Measurements from ENCODE around the gene PPAN.

The PPAN gene

DNA sequence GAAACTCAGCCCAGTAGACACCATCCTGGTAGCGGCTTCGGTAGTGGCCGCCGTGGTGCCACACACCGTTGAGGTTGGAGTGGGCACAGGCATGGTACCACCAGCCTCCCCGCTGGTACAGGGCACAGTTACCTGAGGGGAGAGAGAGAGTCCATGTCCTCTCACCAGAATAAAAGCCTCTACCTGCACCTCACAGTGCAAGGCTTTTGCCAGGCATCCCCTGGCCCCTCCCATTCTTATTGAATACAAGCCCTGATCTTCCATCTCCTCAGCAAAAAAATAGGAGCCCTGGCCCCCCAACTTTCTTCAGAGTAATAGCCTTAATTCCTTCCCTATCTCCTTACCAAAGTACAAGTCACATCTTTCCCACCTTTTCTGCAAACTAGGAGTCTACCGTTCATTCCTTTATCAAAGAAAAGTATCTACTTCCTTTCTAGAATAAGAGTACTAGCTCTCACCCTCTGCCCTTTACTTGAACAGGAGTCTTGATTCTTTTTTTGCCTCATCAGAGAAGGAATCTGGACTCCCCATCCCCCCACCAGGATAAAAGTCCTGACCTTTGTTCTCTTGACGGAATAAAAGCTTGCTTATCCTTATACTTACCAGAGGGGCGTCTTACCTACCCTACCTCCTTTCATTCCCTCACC lies 13.4 kb upstream of the PPAN start:
- DNase-seq, result no peak

DNA sequence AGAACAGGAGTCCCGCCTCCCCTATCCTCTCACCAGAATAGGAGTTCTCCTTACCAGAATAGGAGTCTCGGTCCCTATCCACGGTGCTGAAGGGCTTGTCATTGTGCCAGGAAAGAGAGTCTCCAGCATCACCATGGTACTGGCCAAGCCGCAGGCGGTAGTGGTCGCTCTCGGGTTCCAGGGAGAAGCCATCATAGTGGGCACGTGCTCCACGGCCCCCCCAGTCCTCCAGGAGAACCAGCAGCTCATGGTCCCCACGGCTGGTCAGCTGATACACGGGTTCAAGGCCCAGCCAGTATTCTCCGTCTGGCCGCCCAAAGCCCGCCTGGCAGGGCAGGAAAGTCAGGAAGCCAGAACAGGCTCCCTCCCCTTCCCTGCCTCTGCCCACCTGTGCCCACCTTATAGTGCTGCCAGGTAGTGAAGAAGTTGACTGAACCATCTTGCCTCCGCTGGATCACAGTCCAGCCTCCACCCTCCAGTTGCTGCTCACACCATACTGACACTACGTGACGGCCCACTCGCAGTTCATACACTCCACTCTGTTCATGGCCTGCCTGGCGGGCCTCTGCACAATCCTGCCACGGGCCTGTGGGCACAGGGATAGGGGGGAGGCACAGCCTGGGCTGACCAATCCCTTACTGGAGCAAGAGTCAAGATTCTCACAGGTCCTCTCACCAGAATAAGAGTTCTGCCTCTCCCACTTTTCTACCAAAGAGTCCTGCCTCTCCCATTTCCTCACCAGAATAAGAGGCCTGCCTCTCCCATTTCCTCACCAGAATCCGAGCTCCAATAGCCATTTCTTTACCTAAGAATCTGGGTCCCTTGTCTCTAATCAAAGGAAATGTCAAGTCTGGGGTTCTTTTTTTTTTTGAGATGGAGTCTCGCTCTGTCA lies 12.6 kb upstream of the PPAN start:
- DNase-seq, result peak; percentile 49

- DNase-seq, result no peak
Measured at GRCh38 chr19:10095622-10095947, 10.6 kb upstream of the PPAN start.

GRCh38 chr19:10095948-10096614 lies 10.1 kb upstream of the PPAN start:
- DNase-seq, result peak; percentile 95

- DNase-seq, result no peak
Measured at GRCh38 chr19:10096615-10096963, 9.6 kb upstream of the PPAN start.

- no peak for DNase-seq
Measured at GRCh38 chr19:10100163-10100785, 5.9 kb upstream of the PPAN start.

- peak; percentile 62 for DNase-seq
Measured at GRCh38 chr19:10102787-10103236, 3.4 kb upstream of the PPAN start.

- no peak for DNase-seq
Measured at GRCh38 chr19:10104130-10104513, 2.0 kb upstream of the PPAN start.

DNA sequence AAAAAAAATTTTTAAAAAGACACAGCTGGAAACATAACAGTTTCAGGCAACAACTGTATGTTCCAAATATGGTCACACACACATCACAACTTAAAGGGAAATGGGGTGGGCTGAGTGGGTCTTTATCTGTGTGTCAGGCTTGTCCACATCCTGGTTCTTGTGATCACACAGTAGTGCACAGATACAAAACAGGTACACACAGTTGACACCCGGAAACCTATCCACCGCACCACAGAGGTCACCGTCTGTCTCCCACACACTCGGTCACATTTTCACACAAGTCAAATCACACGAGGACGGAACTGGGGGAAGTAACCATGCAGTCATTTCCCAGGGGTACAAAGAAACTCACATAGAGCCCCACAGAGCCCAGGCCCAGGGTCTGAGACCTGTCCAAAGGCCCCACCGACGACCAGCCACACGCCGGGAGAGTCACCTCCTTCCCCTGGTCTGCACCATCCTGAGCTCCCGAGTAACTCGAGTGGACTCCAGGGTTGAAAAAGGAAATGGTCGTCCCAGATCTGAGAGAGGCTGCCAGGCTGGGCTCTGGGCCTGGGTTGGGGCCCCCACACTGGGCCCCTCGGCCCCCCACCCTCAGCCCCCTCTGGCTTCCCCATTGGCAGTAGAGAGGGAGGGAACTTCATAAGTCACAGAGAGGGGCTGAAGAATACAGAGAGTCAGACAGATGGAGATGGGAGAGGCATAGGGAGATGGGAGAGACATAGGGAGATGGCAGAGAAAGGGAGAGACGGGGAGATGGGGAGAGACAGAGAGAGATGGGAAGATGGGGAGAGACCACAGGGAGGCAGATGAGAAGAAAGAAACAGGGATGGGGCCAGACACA lies 1.3 kb upstream of the PPAN start:
- DNase-seq, result peak; percentile 92

GRCh38 chr19:10105509-10106099 lies 558 bp upstream of the PPAN start:
- peak; percentile 54 for DNase-seq

- DNase-seq, result no peak
Measured at GRCh38 chr19:10107254-10107653, 1.1 kb downstream of the PPAN start.

DNA sequence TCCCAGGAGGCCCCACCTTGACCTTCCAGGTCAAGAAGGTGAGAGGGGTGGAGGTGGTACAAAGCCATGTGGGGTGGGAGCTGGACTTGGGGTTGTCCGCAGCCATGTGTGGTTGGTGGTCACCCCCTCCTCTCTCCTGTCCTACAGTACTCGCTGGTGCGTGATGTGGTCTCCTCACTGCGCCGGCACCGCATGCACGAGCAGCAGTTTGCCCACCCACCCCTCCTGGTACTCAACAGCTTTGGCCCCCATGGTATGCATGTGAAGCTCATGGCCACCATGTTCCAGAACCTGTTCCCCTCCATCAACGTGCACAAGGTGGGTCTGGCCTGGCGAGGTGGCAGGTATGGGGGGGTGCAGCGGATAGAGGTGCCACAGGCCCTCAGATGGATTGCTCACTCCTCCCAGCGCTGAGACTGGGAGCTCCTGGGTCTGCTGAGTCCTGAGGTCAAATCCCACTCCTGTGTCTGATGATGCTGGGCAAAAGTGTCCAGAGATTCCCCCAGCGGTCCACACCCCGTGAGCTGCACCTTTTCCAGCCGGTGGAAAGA lies 1.7 kb downstream of the PPAN start:
- no peak for DNase-seq

- no peak for DNase-seq
Measured at GRCh38 chr19:10109528-10109927, 3.4 kb downstream of the PPAN start.

DNA sequence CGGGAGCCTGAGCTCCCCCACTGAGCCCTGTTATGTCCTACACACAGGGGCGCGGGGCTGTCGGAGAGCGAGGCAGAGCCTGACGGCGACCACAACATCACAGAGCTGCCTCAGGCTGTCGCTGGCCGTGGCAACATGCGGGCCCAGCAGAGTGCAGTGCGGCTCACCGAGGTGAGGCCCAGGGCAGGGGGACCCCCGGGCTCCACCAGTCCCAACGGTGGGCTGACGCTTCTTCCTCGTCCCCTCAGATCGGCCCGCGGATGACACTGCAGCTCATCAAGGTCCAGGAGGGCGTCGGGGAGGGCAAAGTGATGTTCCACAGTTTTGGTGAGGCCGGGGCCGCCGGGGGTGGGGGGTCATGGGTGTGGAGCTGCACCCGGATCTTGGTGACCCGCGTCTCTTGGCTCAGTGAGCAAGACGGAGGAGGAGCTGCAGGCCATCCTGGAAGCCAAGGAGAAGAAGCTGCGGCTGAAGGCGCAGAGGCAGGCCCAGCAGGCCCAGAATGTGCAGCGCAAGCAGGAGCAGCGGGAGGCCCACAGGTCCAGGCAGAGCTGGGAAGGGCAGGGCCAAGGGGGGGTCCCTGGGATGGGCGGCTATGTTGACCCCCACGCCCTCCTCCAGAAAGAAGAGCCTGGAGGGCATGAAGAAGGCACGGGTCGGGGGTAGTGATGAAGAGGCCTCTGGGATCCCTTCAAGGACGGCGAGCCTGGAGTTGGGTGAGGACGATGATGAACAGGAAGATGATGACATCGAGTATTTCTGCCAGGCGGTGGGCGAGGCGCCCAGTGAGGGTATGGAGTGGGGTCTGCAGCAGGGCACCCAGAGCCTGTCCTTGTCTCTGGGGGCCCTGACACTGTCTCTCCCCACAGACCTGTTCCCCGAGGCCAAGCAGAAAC lies 4.2 kb downstream of the PPAN start:
- DNase-seq, result no peak

DNA sequence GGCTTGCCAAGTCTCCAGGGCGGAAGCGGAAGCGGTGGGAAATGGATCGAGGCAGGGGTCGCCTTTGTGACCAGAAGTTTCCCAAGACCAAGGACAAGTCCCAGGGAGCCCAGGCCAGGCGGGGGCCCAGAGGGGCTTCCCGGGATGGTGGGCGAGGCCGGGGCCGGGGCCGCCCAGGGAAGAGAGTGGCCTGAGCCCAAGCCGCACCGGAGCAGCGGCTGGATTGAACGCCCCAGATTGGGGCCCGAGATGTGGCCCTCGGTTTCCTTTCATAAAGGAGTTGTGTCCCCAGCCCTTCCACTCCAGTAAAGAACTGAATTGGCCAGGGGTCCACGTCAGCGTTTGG lies 4.8 kb downstream of the PPAN start:
- DNase-seq, result no peak

GRCh38 chr19:10111405-10111811 lies 5.2 kb downstream of the PPAN start, which contains the start of gene P2RY11:
Gene P2RY11 (plus strand): TSS chr19:10111693. CDS start chr19:10111722, 29 bp downstream.
- peak; percentile 76 for DNase-seq

GRCh38 chr19:10112037-10112761 lies 6.0 kb downstream of the PPAN start:
- peak; percentile 50 for DNase-seq

- DNase-seq, result peak; percentile 79
Measured at GRCh38 chr19:10112895-10113591, 6.9 kb downstream of the PPAN start.

- peak; percentile 39 for DNase-seq
Measured at GRCh38 chr19:10113592-10113963, 7.4 kb downstream of the PPAN start.

All from hematopoietic multipotent progenitor cell treated with erythropoietin and hydrocortisone succinate and interleukin-3 and kit ligand, for 4 days (in vitro differentiated cells).